ENCODE measurements around the gene PRMT7.

PRMT7 gene

GRCh38 chr16:68298907-68299561, 11.8 kb upstream of the PRMT7 start:
- Histone ChIP-seq H3K4me3 (no peak overlapping the region), H3K27ac (peak overlapping the region in 19 of 21 experiments; percentile 5 to 71 (median 27))

DNA sequence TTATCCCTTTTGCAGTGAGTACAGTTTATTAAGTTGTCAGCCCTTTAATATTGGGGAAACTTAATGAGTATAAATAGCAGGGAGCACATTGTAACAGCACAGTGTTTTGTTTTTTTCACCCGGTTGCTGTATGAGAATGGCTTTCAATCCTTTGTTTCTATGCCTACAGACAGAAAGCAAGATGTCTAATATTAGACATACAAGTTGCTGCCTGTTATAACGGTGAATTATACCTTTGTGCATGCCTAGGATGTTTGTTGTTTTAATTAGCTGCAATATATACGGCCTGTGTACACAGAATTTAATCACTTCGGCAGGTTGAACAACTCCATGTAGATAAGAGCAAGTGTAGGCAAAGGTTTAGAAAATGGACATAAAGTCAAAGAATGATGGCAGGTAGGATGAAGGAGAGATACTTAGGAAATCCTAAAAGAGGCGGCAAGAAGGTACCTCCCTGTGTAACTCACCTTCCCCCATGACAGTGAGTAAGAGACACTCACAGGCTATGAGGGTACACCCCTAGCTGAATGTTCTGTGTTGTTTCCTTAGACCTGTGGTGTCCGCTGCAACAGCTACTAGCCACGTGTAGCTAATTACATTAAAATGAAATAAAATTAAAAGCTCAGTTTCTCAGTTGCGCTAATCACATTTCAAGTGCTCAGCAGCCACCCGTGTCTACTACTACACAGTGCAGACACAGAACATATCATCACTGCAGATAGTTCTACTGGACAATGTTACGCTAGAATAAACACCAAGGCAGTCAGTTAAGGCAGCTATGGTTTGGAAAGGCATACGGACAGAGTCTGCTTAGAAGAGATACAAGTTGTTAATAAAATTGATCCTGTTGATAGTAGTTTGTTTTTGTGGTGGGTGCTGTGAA, 11.0 kb upstream of the PRMT7 start:
- Histone ChIP-seq H3K4me3 (no peak overlapping the region), H3K27ac (peak overlapping the region in 15 of 21 experiments; percentile 17 to 71 (median 38))

- Histone ChIP-seq H3K27ac (peak overlapping the region in 3 of 21 experiments; percentile 12 to 63 (median 27)), H3K4me3 (no peak overlapping the region)
Measured at GRCh38 chr16:68300734-68301459, 9.9 kb upstream of the PRMT7 start.

GRCh38 chr16:68306633-68307032, 4.2 kb upstream of the PRMT7 start:
- H3K27ac ChIP-seq = no peak overlapping the region
- no peak overlapping the region for H3K4me3 ChIP-seq

DNA sequence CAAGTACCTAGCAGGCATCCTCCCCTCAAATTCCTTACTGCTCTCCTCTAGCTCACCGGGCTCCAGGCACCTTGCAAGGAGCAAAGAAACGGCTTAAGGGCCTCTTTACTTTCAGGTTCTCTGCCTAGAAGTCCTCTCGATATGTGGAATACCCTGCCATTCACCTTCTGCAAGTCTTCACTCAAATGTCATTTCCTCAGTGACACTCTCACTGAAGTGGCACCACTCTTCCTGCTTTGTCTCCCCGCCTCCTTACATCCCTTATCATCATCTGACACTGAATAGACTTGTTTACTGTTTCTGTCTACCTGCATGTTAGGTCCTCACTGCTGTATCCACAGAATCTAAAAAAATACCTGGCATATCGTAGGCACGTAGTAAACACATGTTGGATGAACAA, 1.0 kb upstream of the PRMT7 start:
- Histone ChIP-seq H3K4me3 (peak overlapping the region; percentile 61 to 98 (median 91)), H3K27ac (peak overlapping the region in 18 of 21 experiments; percentile 64 to 94 (median 87))

DNA sequence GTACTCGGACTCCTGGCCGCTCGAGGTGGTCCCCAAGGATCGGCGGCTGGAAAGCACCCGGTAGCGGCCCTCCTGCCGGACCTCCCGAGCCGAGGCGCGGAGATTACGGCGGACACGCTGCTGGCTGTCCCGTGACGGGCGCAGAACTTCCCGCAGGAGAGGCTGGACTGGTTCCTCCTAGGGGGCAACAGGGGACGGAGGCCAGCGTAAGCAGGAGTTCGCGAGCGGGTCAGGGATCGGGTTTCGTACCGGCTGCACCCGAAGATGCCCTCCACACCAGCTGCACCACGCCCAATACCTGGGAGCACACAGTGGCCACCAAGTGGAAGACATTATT, 414 bp upstream of the PRMT7 start:
- peak overlapping the region; percentile 26 to 94 (median 87) for H3K27ac ChIP-seq
- peak overlapping the region; percentile 61 to 98 (median 91) for H3K4me3 ChIP-seq

DNA sequence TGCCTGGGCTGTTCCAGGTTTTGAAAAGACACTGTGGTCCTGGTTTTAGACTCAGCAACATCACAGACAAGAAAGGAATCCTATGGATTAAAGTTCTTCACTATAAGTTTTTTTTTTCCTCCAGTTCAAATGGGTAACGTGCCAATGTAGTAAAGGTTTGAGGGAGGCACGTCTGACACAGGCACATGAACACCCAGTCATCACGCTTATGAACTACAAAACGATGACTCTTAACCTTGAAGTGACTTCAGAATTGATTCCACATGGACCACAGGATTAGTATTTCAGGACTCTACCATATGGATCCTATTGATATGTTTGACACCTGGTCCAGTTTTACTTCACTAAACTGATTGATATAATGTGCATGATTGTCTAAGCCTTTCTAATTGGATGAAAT, 2.3 kb downstream of the PRMT7 start:
- no peak overlapping the region for H3K4me3 ChIP-seq
- H3K27ac ChIP-seq = peak overlapping the region in 1 of 21 experiments; percentile 3

DNA sequence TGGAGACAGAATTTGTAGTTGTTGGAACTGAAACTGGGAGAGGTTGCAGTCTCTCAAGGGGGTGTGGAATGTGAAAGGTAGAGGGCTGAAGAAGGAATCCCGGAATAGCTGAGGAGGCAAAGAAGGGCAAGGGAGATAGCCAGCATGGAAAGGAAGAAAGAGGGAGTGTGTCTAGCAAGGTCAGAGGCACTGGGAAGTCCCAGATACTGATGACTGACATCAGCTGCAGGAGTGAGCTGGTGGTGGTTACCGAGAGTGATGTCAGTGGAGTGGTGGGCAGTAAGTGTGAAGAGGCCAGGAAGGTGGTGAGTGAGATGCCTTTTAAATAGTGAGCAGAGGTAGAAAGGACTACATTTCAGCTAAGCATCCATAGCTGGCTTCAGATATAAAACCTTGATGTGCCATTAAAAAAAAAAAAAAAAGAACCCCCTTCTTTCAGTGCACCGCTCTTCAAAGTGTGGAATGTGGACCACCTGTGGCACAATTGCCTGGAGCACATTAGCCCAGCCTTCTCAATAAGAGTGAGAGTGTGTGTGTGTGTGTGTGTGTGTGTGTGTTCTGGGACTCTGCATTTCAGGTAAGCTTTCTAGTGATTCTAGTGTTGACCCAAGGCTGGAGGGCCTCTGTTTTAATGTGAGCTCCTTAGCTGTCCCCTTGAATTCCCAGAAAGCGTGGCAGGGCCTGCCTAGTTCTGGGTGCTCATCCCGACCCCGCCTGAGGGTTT, 8.5 kb downstream of the PRMT7 start:
- H3K27ac ChIP-seq = no peak overlapping the region
- no peak overlapping the region for H3K4me3 ChIP-seq

DNA sequence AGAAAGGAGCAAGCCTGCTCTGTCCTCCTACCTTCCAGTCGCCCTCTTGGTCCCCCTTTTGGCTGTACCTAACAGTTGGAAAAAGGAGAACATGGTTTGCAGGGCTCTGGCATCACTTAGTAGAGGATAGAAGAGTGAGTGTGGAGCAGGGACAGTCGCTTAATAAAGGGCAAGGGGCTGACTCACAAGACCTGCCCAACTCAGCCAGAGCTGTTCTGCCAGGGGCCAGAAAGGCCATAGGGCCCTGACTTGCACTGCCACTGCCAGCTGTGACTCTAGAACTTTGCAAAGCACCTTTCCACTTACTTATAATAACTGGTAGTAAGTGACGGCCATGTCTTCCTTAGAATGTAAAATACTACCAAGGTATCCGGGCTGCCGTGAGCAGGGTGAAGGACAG, 13.5 kb downstream of the PRMT7 start:
- Histone ChIP-seq H3K27ac (no peak overlapping the region), H3K4me3 (no peak overlapping the region)

DNA sequence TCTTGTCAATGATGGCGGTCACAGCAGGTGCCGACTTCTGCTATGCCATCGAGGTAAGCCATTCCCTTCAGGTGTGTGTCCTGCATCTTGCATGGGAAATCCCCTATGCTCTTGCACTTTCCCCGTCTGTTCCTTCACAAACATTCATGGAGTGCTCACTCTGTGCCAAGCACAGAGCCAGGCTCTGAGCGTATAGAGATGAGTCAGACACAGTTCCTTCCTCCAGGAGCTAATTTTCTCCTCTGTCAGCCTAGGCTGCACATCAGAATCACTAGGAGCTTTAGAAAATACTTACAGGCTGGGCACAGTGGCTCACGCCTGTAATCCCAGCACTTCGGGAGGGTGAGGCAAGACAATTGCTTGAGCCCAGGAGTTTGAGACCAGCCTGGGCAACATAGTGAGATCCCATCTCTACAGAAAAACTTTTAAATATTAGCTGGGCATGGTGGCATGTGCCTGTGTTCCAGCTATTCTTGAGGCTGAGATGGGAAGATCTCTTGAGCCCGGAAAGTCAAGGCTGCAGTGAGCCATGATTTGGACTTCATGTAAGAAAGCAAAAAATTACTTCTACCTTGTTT, 14.1 kb downstream of the PRMT7 start:
- H3K27ac ChIP-seq = no peak overlapping the region
- H3K4me3 ChIP-seq = no peak overlapping the region

GRCh38 chr16:68328151-68328859, 17.5 kb downstream of the PRMT7 start:
- no peak overlapping the region for H3K4me3 ChIP-seq
- no peak overlapping the region for H3K27ac ChIP-seq

- H3K27ac ChIP-seq = no peak overlapping the region
- no peak overlapping the region for H3K4me3 ChIP-seq
Measured at GRCh38 chr16:68328860-68329390, 18.1 kb downstream of the PRMT7 start.

DNA sequence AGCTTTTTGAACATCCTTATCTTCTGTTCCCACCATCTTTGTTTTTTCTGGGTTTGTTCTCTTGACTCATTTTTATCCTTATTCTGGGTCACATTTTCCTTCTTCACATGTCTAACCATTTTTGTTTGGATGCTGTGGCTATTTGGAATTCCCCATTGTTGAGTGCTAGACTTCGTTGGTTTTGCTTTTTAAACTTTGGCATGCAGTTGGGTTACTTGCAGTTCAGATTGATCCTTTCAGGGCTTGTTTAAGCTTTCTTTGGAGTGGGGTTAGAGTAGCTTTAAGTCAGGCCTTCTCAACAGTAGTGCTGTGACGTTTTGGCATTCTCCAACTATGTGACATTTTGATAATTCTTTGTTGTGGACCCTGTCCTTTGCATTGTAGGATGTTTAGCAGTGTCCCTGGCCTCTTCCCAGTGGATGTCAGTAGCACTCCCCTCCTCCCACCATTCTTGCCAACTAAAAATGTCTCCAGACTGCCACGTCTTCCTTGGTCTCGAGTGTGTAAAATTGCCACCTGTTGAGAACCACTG, 21.1 kb downstream of the PRMT7 start:
- no peak overlapping the region for H3K4me3 ChIP-seq
- H3K27ac ChIP-seq = peak overlapping the region in 13 of 21 experiments; percentile 11 to 85 (median 55)

DNA sequence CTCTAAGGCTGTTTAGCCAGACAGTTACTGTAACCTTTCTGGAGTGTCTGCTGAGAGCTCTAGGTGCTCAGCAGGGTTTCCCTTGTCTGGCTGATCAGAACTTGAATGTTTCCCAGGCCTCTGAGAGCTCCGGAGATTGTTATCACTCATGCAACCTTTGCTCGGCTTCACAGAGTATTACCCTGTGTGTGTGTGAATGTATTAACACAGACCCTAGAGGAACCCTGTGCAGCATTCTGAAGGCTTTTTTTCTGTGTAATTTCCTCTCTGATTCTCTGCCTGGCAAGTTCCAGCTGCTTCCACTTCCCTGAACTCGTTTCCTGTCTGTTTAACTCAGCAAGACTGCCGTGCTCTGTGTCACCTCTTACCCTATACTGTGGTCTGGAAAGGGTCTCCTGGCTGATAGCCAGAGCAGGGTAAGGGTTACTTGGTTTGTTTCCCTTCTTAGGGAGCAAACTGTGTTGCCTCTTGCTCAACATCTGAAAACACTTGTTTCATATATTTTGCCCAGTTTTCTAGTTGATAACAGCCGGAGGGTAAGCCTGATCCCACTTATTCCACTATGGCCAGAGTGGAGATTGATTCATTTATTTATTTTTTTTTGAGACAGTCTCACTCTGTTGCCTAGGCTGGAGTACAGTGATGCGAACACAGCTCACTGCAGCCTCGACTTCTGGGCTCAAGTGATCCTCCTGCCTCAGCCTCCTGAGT, 21.7 kb downstream of the PRMT7 start:
- peak overlapping the region in 13 of 21 experiments; percentile 13 to 85 (median 55) for H3K27ac ChIP-seq
- no peak overlapping the region for H3K4me3 ChIP-seq

- Histone ChIP-seq H3K4me3 (no peak overlapping the region), H3K27ac (peak overlapping the region in 2 of 21 experiments; percentile 76)
Measured at GRCh38 chr16:68335175-68335574, 24.4 kb downstream of the PRMT7 start.

- no peak overlapping the region for H3K4me3 ChIP-seq
- no peak overlapping the region for H3K27ac ChIP-seq
Measured at GRCh38 chr16:68338326-68339119, 27.7 kb downstream of the PRMT7 start.

- Histone ChIP-seq H3K4me3 (no peak overlapping the region), H3K27ac (no peak overlapping the region)
Measured at GRCh38 chr16:68339214-68339613, 28.4 kb downstream of the PRMT7 start.
